ENCODE results near the gene WIPI1. TPM values are rescaled to one million over a fixed set of nuclear protein-coding genes. Genes with fewer than 3 reads are reported as not detected.

WIPI1 gene
- total RNA-seq, 4 donors from 2014 or later: 71.4 to 131 (median 77.2) TPM

- H3K27ac ChIP-seq: no peak overlapping the region
- H3K9me3 ChIP-seq: no peaks in the 10 kb centered on the region
- H3K27me3 ChIP-seq: no peaks in the 10 kb centered on the region
- DNase-seq (ENCODE audit: low spot score in 2 of 2): no peak
- H3K36me3 ChIP-seq: peaks cover 0 to 99% (median 43%) of the 10 kb centered on the region in 3 donors
- H3K4me3 ChIP-seq: no peak overlapping the region
- no peaks in the 10 kb centered on the region for H3K4me1 ChIP-seq
- TF ChIP-seq EP300 (IDR thresholded peaks at IDR 0.05) (no peak), POLR2A (IDR thresholded peaks at IDR 0.05) (no peak)
- TF ChIP-seq, protein P1, sequence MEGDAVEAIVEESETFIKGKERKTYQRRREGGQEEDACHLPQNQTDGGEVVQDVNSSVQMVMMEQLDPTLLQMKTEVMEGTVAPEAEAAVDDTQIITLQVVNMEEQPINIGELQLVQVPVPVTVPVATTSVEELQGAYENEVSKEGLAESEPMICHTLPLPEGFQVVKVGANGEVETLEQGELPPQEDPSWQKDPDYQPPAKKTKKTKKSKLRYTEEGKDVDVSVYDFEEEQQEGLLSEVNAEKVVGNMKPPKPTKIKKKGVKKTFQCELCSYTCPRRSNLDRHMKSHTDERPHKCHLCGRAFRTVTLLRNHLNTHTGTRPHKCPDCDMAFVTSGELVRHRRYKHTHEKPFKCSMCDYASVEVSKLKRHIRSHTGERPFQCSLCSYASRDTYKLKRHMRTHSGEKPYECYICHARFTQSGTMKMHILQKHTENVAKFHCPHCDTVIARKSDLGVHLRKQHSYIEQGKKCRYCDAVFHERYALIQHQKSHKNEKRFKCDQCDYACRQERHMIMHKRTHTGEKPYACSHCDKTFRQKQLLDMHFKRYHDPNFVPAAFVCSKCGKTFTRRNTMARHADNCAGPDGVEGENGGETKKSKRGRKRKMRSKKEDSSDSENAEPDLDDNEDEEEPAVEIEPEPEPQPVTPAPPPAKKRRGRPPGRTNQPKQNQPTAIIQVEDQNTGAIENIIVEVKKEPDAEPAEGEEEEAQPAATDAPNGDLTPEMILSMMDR (IDR thresholded peaks at IDR 0.05): no peak
- WGBS, 2 donors: 88 to 89% methylated on average over 10 to 11 of the region's 11 CpGs
These were observed 27.4 kb downstream of the WIPI1 start for GRCh38 chr17:68429881-68430280.

- WGBS, 2 donors: 88 to 90% methylated on average over 14 of the region's 14 CpGs
- no peaks in the 10 kb centered on the region for H3K27me3 ChIP-seq
- H3K4me3 ChIP-seq: no peak overlapping the region
- TF ChIP-seq, protein P1 (IDR thresholded peaks at IDR 0.05): no peak
- TF ChIP-seq POLR2A (IDR thresholded peaks at IDR 0.05): no peak
- TF ChIP-seq EP300 (IDR thresholded peaks at IDR 0.05): no peak
- H3K4me1 ChIP-seq: no peaks in the 10 kb centered on the region
- peaks cover 6 to 99% (median 35%) of the 10 kb centered on the region in 3 donors for H3K36me3 ChIP-seq
- no peak for DNase-seq (ENCODE audit: low spot score in 2 of 2)
- no peak overlapping the region for H3K27ac ChIP-seq
- H3K9me3 ChIP-seq: no peaks in the 10 kb centered on the region
These were observed 28.7 kb downstream of the WIPI1 start for GRCh38 chr17:68428498-68429172.

DNA sequence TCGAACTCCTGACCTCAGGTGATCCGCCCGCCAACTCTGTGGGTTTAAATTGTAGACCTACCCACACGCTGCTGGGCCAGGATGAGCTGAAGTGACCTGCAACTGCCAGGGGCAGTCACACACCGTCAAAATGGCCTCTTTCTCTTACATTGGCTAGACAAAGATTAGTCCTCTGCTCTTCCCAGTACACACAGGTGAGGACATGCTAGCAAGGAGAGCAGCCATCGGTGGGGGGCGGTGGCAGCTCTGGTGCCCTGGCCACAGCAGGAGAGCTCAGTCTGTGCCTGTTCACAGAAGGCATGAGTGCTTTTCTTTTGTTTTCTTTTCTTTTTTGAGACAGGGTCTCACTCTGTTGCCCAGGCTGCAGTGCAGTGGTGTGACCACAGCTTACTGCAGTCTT is 29.7 kb downstream of the WIPI1 start:
- no peaks in the 10 kb centered on the region for H3K9me3 ChIP-seq
- TF ChIP-seq, protein P1 (IDR thresholded peaks at IDR 0.05): no peak
- TF ChIP-seq POLR2A (IDR thresholded peaks at IDR 0.05) (no peak), EP300 (IDR thresholded peaks at IDR 0.05) (no peak)
- no peaks in the 10 kb centered on the region for H3K4me1 ChIP-seq
- WGBS, 2 donors: 94 to 95% methylated on average over 7 of the region's 7 CpGs
- no peaks in the 10 kb centered on the region for H3K27me3 ChIP-seq
- H3K36me3 ChIP-seq: peaks cover 6 to 100% (median 28%) of the 10 kb centered on the region in 3 donors
- no peak for DNase-seq (ENCODE audit: low spot score in 2 of 2)
- H3K27ac ChIP-seq: no peak overlapping the region
- no peak overlapping the region for H3K4me3 ChIP-seq

GRCh38 chr17:68425979-68426378 is 31.3 kb downstream of the WIPI1 start:
- H3K9me3 ChIP-seq: no peaks in the 10 kb centered on the region
- H3K36me3 ChIP-seq: peaks cover 6 to 100% (median 18%) of the 10 kb centered on the region in 3 donors
- no peaks in the 10 kb centered on the region for H3K27me3 ChIP-seq
- 94 to 97% methylated on average over 12 of the region's 12 CpGs for WGBS, 2 donors
- no peak for DNase-seq (ENCODE audit: low spot score in 2 of 2)
- H3K4me1 ChIP-seq: no peaks in the 10 kb centered on the region
- no peak overlapping the region for H3K27ac ChIP-seq
- H3K4me3 ChIP-seq: no peak overlapping the region
- TF ChIP-seq, protein P1 (IDR thresholded peaks at IDR 0.05): no peak
- TF ChIP-seq EP300 (IDR thresholded peaks at IDR 0.05) (no peak), POLR2A (IDR thresholded peaks at IDR 0.05) (no peak)

DNA sequence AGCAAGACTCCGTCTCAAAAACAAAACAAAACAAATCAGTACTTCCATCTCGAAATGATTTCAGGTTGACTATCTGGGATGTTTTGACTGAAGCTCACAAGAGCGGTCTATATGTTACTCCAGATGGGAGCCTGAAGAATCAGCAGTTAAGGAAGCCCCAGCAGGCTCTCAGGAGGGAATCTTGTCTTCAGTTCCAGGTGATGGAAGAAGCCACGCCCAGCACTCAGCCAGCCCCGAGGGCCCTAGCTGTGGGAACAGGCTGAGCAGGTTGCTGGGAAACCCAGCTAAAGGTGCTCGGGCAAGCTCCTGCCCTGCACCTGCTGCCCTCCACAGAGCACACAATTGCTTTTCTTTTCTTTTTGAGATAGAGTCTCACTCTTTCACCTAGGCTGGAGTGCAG is 32.4 kb downstream of the WIPI1 start:
- Histone ChIP-seq H3K4me1 (no peaks in the 10 kb centered on the region), H3K4me3 (no peak overlapping the region), H3K27me3 (no peaks in the 10 kb centered on the region), H3K27ac (no peak overlapping the region), H3K36me3 (peaks cover 14 to 100% (median 15%) of the 10 kb centered on the region in 3 donors), H3K9me3 (peaks cover 0 to 8% (median 0%) of the 10 kb centered on the region in 4 donors)
- no peak for DNase-seq (ENCODE audit: low spot score in 2 of 2)
- 78 to 89% methylated on average over 6 of the region's 6 CpGs for WGBS, 2 donors
- no peak for TF ChIP-seq EP300 (IDR thresholded peaks at IDR 0.05)
- TF ChIP-seq, protein P1 (IDR thresholded peaks at IDR 0.05): no peak
- TF ChIP-seq POLR2A (IDR thresholded peaks at IDR 0.05): no peak

Data from tibial nerve (tissue), 4 donors.